Smooth muscle cell (in vitro differentiated cells): ENCODE data around the gene SCLT1. TPM values are rescaled to one million over a fixed set of nuclear protein-coding genes. Genes with fewer than 3 reads are reported as not detected.

Experiments
- DNase-seq: peaks from one replicate; lab custom pipeline; 2025; ENCODE audit not compliant: unreplicated experiment; lab: John Stamatoyannopoulos, UW
- H2AFZ ChIP-seq: fragments of 200-600 bp; sonication (generic); 2 replicates; pipeline ENCODE4 v1.6.0; 2016; ENCODE audit warnings: antibody characterized with exemption, low read depth, mild to moderate bottlenecking
- H3F3A ChIP-seq: fragments of 200-600 bp; sonication (generic); 2 replicates; pipeline ENCODE4 v1.6.0; 2017; ENCODE audit warnings: antibody characterized with exemption, low read depth
- H3K27ac ChIP-seq: fragments of 200-600 bp; sonication (generic); 2 replicates; pipeline ENCODE4 v1.5.1; 2016; ENCODE audit warnings: low read depth, mild to moderate bottlenecking
- H3K27me3 ChIP-seq: fragments of 200-600 bp; sonication (generic); 2 replicates; pipeline ENCODE4 v1.6.1; 2016; ENCODE audit warnings: low read depth, mild to moderate bottlenecking
- H3K36me3 ChIP-seq: fragments of 200-600 bp; sonication (generic); 2 replicates; pipeline ENCODE4 v1.5.1; 2016; ENCODE audit warnings: low read depth
- H3K4me1 ChIP-seq: fragments of 200-600 bp; sonication (generic); 2 replicates; pipeline ENCODE4 v1.5.1; 2016; ENCODE audit warnings: low read depth
- H3K4me2 ChIP-seq: fragments of 200-600 bp; sonication (generic); 2 replicates; pipeline ENCODE4 v1.6.0; 2016; ENCODE audit warnings: mild to moderate bottlenecking
- H3K4me3 ChIP-seq: fragments of 200-600 bp; sonication (generic); 2 replicates; pipeline ENCODE4 v1.5.1; 2016; ENCODE audit warnings: mild to moderate bottlenecking
- H3K79me2 ChIP-seq: fragments of 200-600 bp; sonication (generic); 2 replicates; pipeline ENCODE4 v1.6.0; 2016; ENCODE audit warnings: low read depth, mild to moderate bottlenecking
- H3K9ac ChIP-seq: fragments of 200-600 bp; sonication (generic); 2 replicates; pipeline ENCODE4 v1.6.0; 2016; ENCODE audit warnings: low read depth
- H3K9me3 ChIP-seq: fragments of 200-600 bp; sonication (generic); replicated peaks from 2 replicates; pipeline ENCODE4 v1.5.1; 2016; ENCODE audit warnings: low read depth
- H4K20me1 ChIP-seq: fragments of 200-600 bp; sonication (generic); 2 replicates; pipeline ENCODE4 v1.6.0; 2016; ENCODE audit warnings: low read depth
- CTCF ChIP-seq: fragments of 200-600 bp; sonication (generic); IDR thresholded peaks from 2 replicates; pipeline ENCODE4 v1.5.1; 2017; ENCODE audit warnings: borderline replicate concordance, mild to moderate bottlenecking, antibody characterized with exemption; ENCODE audit not compliant: insufficient read depth, poor library complexity, severe bottlenecking
- WGBS: methylation state at CpG from one replicate; pipeline ENCODE4 v1.1.7; 2016; ENCODE audit warnings: low lambda C conversion rate; 5-methylcytosine and 5-hydroxymethylcytosine counted together
- polyA plus RNA-seq: library from polyadenylated mRNA; unstranded; fragments of >200 nt; fragmentation: Nextera tagmentation; extraction: Ambion mirVana; gene quantifications from 2 replicates; pipeline ENCODE4 v1.2.1, GENCODE V29; 2016
- total RNA-seq: library from RNA; depleted of rRNA; stranded (reverse); fragments of >200 nt; gene quantifications from 2 replicates; pipeline ENCODE4 v1.2.3, GENCODE V29; 2014

The SCLT1 gene
- total and polyA plus RNA-seq, 2 experiments from 2014 or later: 6.9 to 10.2 TPM

GRCh38 chr4:129064717-129065116 is 28.6 kb downstream of the SCLT1 start:
- H3F3A ChIP-seq: no peaks in the 10 kb centered on the region
- H3K79me2 ChIP-seq: no peaks in the 10 kb centered on the region
- TF ChIP-seq CTCF: no peak
- H3K4me3 ChIP-seq: no peak overlapping the region
- DNase-seq: no peak
- H3K36me3 ChIP-seq: peaks cover 17% of the 10 kb centered on the region
- no peaks in the 10 kb centered on the region for H3K27me3 ChIP-seq
- no peaks in the 10 kb centered on the region for H4K20me1 ChIP-seq
- H3K27ac ChIP-seq: no peak overlapping the region
- no peak overlapping the region for H2AFZ ChIP-seq
- peaks cover 6% of the 10 kb centered on the region for H3K9me3 ChIP-seq
- H3K4me2 ChIP-seq: no peak overlapping the region
- H3K4me1 ChIP-seq: no peaks in the 10 kb centered on the region
- no peak overlapping the region for H3K9ac ChIP-seq

- H3K9ac ChIP-seq: no peak overlapping the region
- H4K20me1 ChIP-seq: no peaks in the 10 kb centered on the region
- peaks cover 11% of the 10 kb centered on the region for H3K9me3 ChIP-seq
- DNase-seq: no peak
- no peak overlapping the region for H3K4me3 ChIP-seq
- H2AFZ ChIP-seq: no peak overlapping the region
- H3K27ac ChIP-seq: no peak overlapping the region
- H3K4me2 ChIP-seq: no peak overlapping the region
- no peaks in the 10 kb centered on the region for H3K27me3 ChIP-seq
- H3F3A ChIP-seq: no peaks in the 10 kb centered on the region
- 93% methylated on average over 2 of the region's 2 CpGs for WGBS
- H3K79me2 ChIP-seq: no peaks in the 10 kb centered on the region
- H3K36me3 ChIP-seq: peaks cover 17% of the 10 kb centered on the region
- no peak for TF ChIP-seq CTCF
- H3K4me1 ChIP-seq: no peaks in the 10 kb centered on the region
Measured at GRCh38 chr4:129063640-129064039, 29.7 kb downstream of the SCLT1 start.

- no peak overlapping the region for H3K27ac ChIP-seq
- H3K27me3 ChIP-seq: no peaks in the 10 kb centered on the region
- 97% methylated on average over 3 of the region's 3 CpGs for WGBS
- no peaks in the 10 kb centered on the region for H3K79me2 ChIP-seq
- H3K4me1 ChIP-seq: no peaks in the 10 kb centered on the region
- no peak overlapping the region for H2AFZ ChIP-seq
- no peak overlapping the region for H3K4me3 ChIP-seq
- no peak for TF ChIP-seq CTCF
- no peaks in the 10 kb centered on the region for H4K20me1 ChIP-seq
- no peak overlapping the region for H3K9ac ChIP-seq
- no peak for DNase-seq
- H3K9me3 ChIP-seq: peaks cover 21% of the 10 kb centered on the region
- no peaks in the 10 kb centered on the region for H3F3A ChIP-seq
- H3K36me3 ChIP-seq: peaks cover 17% of the 10 kb centered on the region
- H3K4me2 ChIP-seq: no peak overlapping the region
Measured at GRCh38 chr4:129062580-129062979, 30.8 kb downstream of the SCLT1 start.

GRCh38 chr4:129059028-129059427 is 34.3 kb downstream of the SCLT1 start:
- Histone ChIP-seq H3K36me3 (peaks cover 14% of the 10 kb centered on the region), H4K20me1 (no peaks in the 10 kb centered on the region), H3F3A (no peaks in the 10 kb centered on the region), H3K27ac (no peak overlapping the region), H3K9me3 (peaks cover 34% of the 10 kb centered on the region), H3K4me1 (no peaks in the 10 kb centered on the region), H3K4me3 (no peak overlapping the region), H3K4me2 (no peak overlapping the region), H3K27me3 (no peaks in the 10 kb centered on the region), H3K9ac (no peak overlapping the region), H3K79me2 (no peaks in the 10 kb centered on the region), H2AFZ (no peak overlapping the region)
- no peak for TF ChIP-seq CTCF
- DNase-seq: no peak
